GM12892 (cell line): ENCODE data around the gene MIOX.

Experiments used
- POLR2A ChIP-seq: IDR thresholded peaks from 2 replicates; pipeline ENCODE4 v1.6.1; 2011; ENCODE audit warnings: low read depth, low read length, control low read depth
- POLR2AphosphoS5 ChIP-seq: IDR thresholded peaks from 2 replicates; pipeline ENCODE4 v1.6.1; 2011; ENCODE audit warnings: low read depth, low read length, control low read depth
- TAF1 ChIP-seq: IDR thresholded peaks from 2 replicates; pipeline ENCODE4 v1.6.1; 2011; ENCODE audit warnings: low read depth, mild to moderate bottlenecking, control low read depth, low read length, borderline replicate concordance

- TF ChIP-seq POLR2AphosphoS5 (0 out of 2 replicates have a peak, but pooled peaks have one; percentile 7), POLR2A (no peak), TAF1 (no peak)
These were observed 41.4 kb upstream of the MIOX start for GRCh38 chr22:50445071-50445879.
